HG02798 (cell line): ENCODE results near the gene FKBP2.

Source experiments
- ATAC-seq: cut with Tn5 transposase; IDR thresholded peaks from one replicate; pipeline ENCODE4 v1.9.1; 2021; ENCODE audit warnings: mild to moderate bottlenecking; ENCODE audit not compliant: unreplicated experiment, poor library complexity

The FKBP2 gene

GRCh38 chr11:64240435-64241240, at the start of gene FKBP2:
Gene FKBP2 (plus strand): TSS chr11:64241095. CDS start chr11:64242388, 1,293 bp downstream.
- peak; percentile 65 for ATAC-seq

DNA sequence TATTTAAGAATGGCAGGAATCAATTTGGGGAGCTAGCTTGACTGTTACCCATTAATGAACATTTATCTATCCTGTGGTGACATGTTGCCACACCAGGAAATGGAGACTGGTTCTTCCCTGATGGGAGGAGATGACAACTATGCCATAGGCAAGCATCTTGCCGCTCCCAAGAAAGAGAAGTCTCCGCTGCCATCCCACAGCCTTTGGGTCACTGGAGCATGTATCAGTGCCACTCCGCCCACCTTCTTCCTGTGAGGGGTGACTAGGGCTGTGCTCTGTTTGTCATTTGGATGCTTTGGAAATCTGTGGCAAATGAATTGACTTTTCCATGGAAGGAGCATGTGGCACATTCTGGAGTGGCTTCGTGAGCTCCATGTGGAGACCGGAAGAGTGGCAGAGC, 48.5 kb upstream of the FKBP2 start:
- no peak for ATAC-seq

DNA sequence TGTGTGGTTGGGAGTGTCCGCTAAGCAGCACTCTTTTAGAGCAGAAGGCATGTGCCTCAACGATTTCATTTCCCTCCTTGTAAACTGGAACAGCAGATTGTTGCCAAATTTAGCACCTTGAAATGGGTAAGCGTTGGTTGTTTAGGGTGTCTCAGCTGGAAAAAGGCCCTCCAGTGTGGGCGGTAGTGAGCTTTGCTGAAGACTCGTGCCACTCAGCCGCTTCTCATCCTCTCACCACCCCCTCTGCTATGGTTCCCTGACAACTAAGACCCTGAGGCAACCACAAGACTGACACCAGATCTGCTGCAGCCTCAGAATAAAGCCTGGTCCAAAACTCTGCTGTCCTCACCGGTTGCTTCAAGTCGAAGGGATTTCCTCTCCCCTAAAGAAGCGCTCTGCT, 44.3 kb upstream of the FKBP2 start:
- no peak for ATAC-seq

GRCh38 chr11:64198511-64198910, 42.4 kb upstream of the FKBP2 start:
- no peak for ATAC-seq

DNA sequence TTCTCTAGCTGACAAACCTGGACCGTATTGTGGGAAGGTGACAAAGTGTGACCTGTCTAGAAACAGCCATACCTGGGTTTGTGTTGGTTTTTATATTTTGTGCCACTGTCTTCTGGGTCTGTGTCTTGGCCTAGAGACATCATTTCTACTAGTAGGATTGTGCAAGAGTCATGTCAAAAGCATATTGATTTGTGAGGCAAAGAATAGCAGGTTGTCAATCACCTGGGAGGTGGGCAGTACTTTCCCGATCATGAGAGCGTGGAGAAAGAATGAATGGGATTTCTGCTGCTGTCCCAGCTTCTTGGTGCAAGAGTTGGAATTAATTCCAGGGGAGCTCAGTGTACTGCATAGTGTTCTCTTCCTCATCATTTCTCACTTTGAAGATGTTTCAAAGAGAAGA, 39.4 kb upstream of the FKBP2 start:
- no peak for ATAC-seq

DNA sequence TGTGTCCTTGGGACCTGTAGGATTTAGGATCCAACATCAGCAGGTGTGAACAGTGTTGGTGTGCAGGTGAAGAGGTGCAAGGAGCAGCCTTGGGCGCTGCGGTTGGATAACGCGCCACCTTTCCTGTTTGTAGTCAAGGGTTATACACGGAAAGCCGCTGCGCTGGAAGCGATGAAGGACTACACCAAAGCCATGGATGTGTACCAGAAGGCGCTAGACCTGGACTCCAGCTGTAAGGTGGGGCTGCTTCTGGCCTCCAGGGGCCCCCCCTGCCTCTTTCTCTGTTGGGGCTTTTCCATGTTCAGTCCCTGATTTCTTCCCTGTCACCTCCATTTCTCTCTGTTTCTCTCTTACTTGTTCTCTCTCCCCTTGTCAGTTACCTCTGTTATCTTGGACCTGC, 37.9 kb upstream of the FKBP2 start:
- ATAC-seq: no peak

- no peak for ATAC-seq
These were observed 37.3 kb upstream of the FKBP2 start for GRCh38 chr11:64203421-64204079.

DNA sequence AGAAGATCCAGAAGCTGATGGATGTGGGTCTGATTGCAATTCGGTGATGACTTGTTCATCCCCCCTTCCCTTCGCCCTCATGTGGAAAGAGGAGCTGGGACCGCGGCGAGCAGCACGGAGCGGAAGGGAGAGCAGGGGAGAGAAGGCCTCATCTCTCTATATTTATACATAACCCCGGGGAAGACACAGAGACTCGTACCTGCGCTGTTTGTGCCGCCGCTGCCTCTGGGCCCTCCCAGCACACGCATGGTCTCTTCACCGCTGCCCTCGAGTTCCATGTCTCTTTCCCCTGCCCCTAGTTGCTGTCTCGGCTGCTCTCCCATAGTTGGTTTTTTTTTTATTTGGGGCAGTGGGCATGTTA, 36.8 kb upstream of the FKBP2 start:
- no peak for ATAC-seq

DNA sequence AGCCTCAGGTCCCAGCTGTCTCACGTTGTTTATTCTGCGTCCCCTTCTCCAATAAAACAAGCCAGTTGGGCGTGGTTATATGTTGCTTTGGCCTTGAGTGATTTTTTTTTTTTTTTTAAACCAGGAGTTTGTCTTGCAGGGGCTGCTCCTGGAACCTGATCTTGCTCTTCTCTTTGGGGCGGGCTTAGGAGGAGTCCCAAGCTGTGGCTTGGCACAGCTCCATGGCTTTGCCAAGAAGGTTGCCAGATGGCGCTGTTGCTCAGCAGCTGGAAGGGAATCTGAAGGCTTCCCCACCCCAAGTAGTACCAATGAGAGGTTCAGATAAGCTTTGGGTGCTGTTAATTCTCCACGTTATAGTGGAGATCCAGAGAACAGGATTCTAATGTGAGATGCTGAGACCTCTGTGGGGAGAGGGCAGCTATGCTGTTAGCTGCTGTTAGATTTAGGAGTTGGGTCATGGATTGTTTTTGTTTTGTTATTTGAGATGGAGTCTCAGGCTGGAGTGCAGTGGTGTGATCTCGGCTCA, 36.4 kb upstream of the FKBP2 start:
- ATAC-seq: no peak

- peak; percentile 5 for ATAC-seq
These were observed 34.2 kb upstream of the FKBP2 start, which contains the start of gene FERMT3 for GRCh38 chr11:64206457-64207255. Gene FERMT3 (plus strand): TSS chr11:64206721. CDS start chr11:64207365, 644 bp downstream.

DNA sequence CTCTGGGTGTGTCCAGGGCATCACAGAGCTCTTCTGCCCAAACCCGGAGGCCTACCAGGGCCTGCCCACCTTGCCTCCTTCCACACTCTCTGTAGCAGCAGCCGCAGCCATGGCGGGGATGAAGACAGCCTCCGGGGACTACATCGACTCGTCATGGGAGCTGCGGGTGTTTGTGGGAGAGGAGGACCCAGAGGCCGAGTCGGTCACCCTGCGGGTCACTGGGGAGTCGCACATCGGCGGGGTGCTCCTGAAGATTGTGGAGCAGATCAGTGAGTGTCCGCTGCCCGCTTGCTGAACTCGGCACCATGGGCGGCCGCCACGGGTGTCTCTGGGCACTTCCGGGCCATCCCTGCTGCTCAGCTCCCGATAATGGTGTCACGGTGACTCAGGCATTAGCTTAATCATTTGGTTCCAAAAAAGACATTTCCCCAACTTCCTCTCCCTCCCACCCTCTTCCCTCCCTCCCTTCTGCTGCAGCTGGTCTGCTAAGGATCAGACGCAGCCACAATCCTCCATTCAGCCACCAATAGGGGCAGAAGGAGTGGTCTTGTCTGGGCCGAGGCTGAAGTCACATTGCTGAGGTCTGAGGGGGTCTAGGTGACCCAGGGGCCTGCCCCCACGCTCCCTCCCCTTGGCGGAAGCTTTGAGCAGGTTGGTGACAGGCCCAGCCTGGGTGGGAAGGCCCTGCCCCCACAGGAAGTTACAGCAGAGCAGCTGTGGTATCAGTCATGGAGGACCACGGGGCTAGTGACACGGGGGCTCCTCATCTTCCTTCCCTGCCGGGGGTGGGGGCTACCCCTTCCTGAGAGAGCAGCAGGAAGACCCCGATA, 33.4 kb upstream of the FKBP2 start:
- peak; percentile 53 for ATAC-seq

DNA sequence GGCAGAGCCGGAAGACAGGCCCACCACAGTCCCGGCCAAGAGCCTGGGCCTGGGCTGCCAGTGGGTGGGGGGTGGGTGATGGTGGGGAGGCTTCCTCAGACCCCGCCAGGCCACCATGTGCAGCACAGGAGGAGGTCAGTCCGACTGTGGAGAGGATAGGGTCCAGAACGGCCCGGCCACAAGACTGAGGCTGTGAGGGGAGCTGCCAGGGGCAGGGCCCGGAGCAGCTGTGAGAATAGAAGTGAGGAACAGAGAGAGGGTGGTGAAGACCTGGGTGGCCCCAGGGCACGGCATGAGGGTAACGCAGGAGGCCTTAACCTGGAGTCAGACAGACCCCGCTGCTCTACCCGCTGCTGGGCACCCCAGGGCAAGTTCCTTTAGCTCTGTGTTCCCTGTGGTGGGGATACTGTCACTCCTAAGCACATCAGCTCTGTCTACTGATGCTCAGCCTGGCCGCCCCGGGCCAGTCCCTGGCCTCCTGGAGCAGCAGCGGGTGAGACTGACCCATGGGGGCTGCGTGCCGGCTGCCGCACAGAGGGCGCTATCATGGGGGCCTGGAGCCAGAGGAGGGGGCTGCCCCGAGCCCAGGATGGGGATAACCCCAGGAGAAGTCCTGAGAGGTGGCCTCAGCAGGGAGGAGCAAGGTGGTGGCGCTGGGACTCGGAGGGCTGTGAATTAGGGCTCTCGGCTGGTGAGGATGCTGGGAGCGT, 32.7 kb upstream of the FKBP2 start:
- ATAC-seq: no peak

- ATAC-seq: no peak
These were observed 31.9 kb upstream of the FKBP2 start for GRCh38 chr11:64208796-64209562.

DNA sequence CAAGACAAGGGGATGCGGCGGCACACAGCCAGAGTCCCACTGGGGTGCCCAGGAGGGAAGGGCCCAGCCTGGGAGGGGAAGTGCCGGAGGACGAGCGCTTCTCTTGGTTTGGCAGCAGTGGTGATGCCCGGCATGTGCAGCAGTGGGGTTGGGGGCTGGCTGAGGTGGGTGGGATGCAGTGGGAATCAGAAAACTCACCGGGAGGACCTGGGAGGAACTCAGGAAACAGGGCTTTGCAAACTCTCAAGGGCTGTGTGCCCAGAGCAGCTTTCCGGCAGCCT, 31.4 kb upstream of the FKBP2 start:
- ATAC-seq: no peak

- no peak for ATAC-seq
These were observed 30.4 kb upstream of the FKBP2 start for GRCh38 chr11:64210301-64211020.

DNA sequence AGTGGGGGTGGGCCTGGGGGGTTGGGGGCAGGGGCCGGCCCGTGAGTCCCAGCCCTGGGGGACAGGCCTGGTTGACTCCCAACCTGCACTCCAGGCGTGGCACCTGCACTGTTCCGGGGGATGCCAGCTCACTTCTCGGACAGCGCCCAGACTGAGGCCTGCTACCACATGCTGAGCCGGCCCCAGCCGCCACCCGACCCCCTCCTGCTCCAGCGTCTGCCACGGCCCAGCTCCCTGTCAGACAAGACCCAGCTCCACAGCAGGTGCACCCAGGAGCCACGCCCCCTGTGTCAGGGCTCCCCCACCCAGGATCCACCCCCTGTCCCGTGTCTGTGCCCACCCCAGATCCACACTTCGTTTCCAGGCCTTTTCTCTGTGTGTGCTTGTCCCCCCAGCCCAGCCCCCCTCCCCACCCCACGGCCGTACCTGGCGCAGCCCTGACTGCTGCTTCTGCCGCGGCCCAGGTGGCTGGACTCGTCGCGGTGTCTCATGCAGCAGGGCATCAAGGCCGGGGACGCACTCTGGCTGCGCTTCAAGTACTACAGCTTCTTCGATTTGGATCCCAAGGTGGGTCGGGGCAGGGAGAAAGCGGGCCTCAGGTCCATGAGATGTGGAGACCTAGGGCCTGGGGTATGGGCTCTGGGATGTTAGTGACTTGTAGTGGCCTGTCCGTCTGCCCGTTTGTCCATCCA, 29.6 kb upstream of the FKBP2 start:
- ATAC-seq: no peak

GRCh38 chr11:64216879-64217278, 24.0 kb upstream of the FKBP2 start:
- no peak for ATAC-seq
